HepG2 (cell line): ENCODE results near the gene AMBRA1. TPM values are rescaled to one million over a fixed set of nuclear protein-coding genes. Genes with fewer than 3 reads are reported as not detected.

ENCODE experiments used
- ATAC-seq: fragments of 200-7000 bp; cut with Tn5 transposase; 3 replicates; pipeline ENCODE4 v1.9.1; 2020; ENCODE audit warnings: mild to moderate bottlenecking, moderate library complexity
- BruUV-seq: library from RNA; stranded (reverse); fragments of 400-500 nt; replicated peaks from 2 replicates; lab custom pipeline; 2021; lab: Mats Ljungman, UMichigan
- CTCF ChIA-PET: fragments of 300-600 bp; formaldehyde crosslinking; extraction: SDS; loops from one replicate; lab custom pipeline; 2021; ENCODE audit warnings: low total read pairs, inconsistent platforms, low intra/inter-chr PET ratio; lab: Yijun Ruan, JAX
- POLR2A ChIA-PET: fragments of 350-600 bp; sonication (Branson Sonifier 250); formaldehyde crosslinking; loops from one replicate; lab custom pipeline; 2020; ENCODE audit warnings: antibody characterized with exemption, inconsistent platforms; lab: Yijun Ruan, JAX
- DNase-seq: peaks from one replicate; pipeline ENCODE4 v3.0.0-alpha.2; 2015; ENCODE audit warnings: low spot score
- FAIRE-seq: peaks from 3 replicates; lab custom pipeline; 2011; peaks lifted over from hg19 to GRCh38; lab: Jason Lieb, UNC
- H2AFZ ChIP-seq: one replicate; pipeline ENCODE4 v1.6.1; 2011; ENCODE audit warnings: low read length, inconsistent platforms
- H3K27ac ChIP-seq: fragments of 300-600 bp; 3 replicates; pipeline ENCODE4 v1.8.0; 2011; ENCODE audit warnings: mixed run types, mild to moderate bottlenecking, mixed read lengths, low read length, inconsistent platforms; ENCODE audit not compliant: insufficient read depth; ENCODE audit errors: extremely low read length
- H3K27me3 ChIP-seq, 2 experiments: fragments of 200-600 bp in 1 of 2; 2 replicates in 1 of 2; 3 replicates in 1 of 2; pipeline versions ENCODE4 v1.6.0 to v1.8.0; 2011; ENCODE audit warnings: low read length in 2 of 2, mild to moderate bottlenecking in 2 of 2, moderate library complexity in 2 of 2, inconsistent platforms in 1 of 2; ENCODE audit not compliant: insufficient read depth in 2 of 2, control insufficient read depth in 1 of 2
- H3K36me3 ChIP-seq, 2 experiments: fragments of 200-600 bp in 1 of 2; replicated peaks in 1 of 2; 2 replicates in 1 of 2; 3 replicates in 1 of 2; pipeline versions ENCODE4 v1.5.1 to v1.8.0; 2011; ENCODE audit warnings: low read length in 2 of 2, inconsistent platforms in 1 of 2; ENCODE audit not compliant: insufficient read depth in 2 of 2, control insufficient read depth in 1 of 2
- H3K4me1 ChIP-seq: 2 replicates; pipeline ENCODE4 v1.5.1; 2012; ENCODE audit warnings: low read length, inconsistent platforms; ENCODE audit not compliant: insufficient read depth
- H3K4me2 ChIP-seq: 2 replicates; pipeline ENCODE4 v1.6.0; 2011; ENCODE audit warnings: low read depth, low read length, inconsistent platforms
- H3K4me3 ChIP-seq, 3 experiments: fragments of 200-600 bp in 1 of 3; sonication (generic), shearing (Covaris generic) in 1 of 3; replicated peaks in 1 of 3; 2 replicates each; pipeline ENCODE4 v1.5.1; 2011 to 2016; ENCODE audit warnings: low read length in 3 of 3, inconsistent platforms in 2 of 3, low read depth in 2 of 3, mild to moderate bottlenecking in 2 of 3, control low read depth in 1 of 3, mixed read lengths in 1 of 3; ENCODE audit not compliant: insufficient read depth in 1 of 3
- H3K79me2 ChIP-seq: one replicate; pipeline ENCODE4 v1.6.1; 2011; ENCODE audit warnings: low read length, inconsistent platforms; ENCODE audit not compliant: insufficient read depth
- H3K9ac ChIP-seq: 2 replicates; pipeline ENCODE4 v1.6.0; 2011; ENCODE audit warnings: mild to moderate bottlenecking, low read depth, low read length, inconsistent platforms; ENCODE audit not compliant: insufficient read depth
- H3K9me3 ChIP-seq: 2 replicates; pipeline ENCODE4 v1.5.1; 2012; ENCODE audit warnings: mild to moderate bottlenecking, low read length
- H4K20me1 ChIP-seq: 2 replicates; pipeline ENCODE4 v1.6.0; 2011; ENCODE audit warnings: inconsistent platforms, mild to moderate bottlenecking, low read length, moderate library complexity; ENCODE audit not compliant: insufficient read depth
- ELF3 ChIP-seq: IDR thresholded peaks from 2 replicates; pipeline ENCODE4 v1.6.1; 2016; ENCODE audit warnings: missing genetic modification reagents, missing compliant biosample characterization
- ELF4 ChIP-seq: sonication (generic); formaldehyde crosslinking; IDR thresholded peaks from 2 replicates; pipeline ENCODE4 v1.5.0; 2020; ENCODE audit warnings: missing genetic modification reagents, mild to moderate bottlenecking, moderate library complexity, borderline replicate concordance
- HNF4G ChIP-seq, 2 experiments: sonication (generic) in 1 of 2; formaldehyde crosslinking in 1 of 2; IDR thresholded peaks; 2 replicates each; pipeline versions ENCODE4 v1.4.0 to v1.6.1; 2011 to 2020; ENCODE audit warnings: borderline replicate concordance in 2 of 2, low read depth in 2 of 2, mild to moderate bottlenecking in 2 of 2, low read length in 1 of 2, missing genetic modification reagents in 1 of 2, moderate library complexity in 1 of 2
- NFKB2 ChIP-seq: sonication (generic); formaldehyde crosslinking; IDR thresholded peaks from 2 replicates; pipeline ENCODE4 v1.4.0; 2020; ENCODE audit warnings: missing genetic modification reagents, borderline replicate concordance
- NR2F1 ChIP-seq, 2 experiments: fragments of 450-650 bp in 1 of 2; formaldehyde crosslinking in 1 of 2; IDR thresholded peaks; 2 replicates each; pipeline versions ENCODE4 v1.5.0 to v1.6.1; 2016 to 2020; ENCODE audit warnings: mild to moderate bottlenecking in 1 of 2, missing compliant biosample characterization in 1 of 2, missing genetic modification reagents in 1 of 2, moderate library complexity in 1 of 2
- PPARG ChIP-seq: conservative IDR thresholded peaks from 2 replicates; pipeline ENCODE4 v1.6.1; 2016; ENCODE audit warnings: missing biosample characterization, missing genetic modification reagents
- ZNF720 ChIP-seq: sonication (generic); formaldehyde crosslinking; IDR thresholded peaks from 2 replicates; pipeline ENCODE4 v1.4.0; 2020; ENCODE audit warnings: missing genetic modification reagents
- WGBS: methylation state at CpG from one replicate; pipeline ENCODE4 v1.1.6; 2017; ENCODE audit warnings: low lambda C conversion rate; 5-methylcytosine and 5-hydroxymethylcytosine counted together
- in situ Hi-C: cut with HindIII; loops from 2 replicates; pipeline ENCODE4 v1.10.0; 2017; ENCODE audit warnings: low pct_unique_long_range_greater_than_20kb; ENCODE audit not compliant: extremely low pct_ligation_motif_present
- intact Hi-C: fragments of 100-400 bp; cut with micrococcal nuclease; formaldehyde crosslinking; loops from one replicate; pipeline ENCODE4 v1.10.0; 2022; ENCODE audit not compliant: unreplicated experiment
- polyA plus RNA-seq, 8 experiments: library from polyadenylated mRNA; depleted of rRNA in 3 of 8; stranded (reverse) in 7 of 8; unstranded in 1 of 8; fragments of >200 nt; fragmentation: Illumina TruSeq in 4 of 8; extraction: Trizol in 4 of 8; gene quantifications; 2 replicates each; pipeline versions ENCODE4 v1.2.1 to v1.2.3, GENCODE V29; 2011 to 2016; ENCODE audit warnings: low read depth in 4 of 8, missing spikeins in 1 of 8, mixed read lengths in 1 of 8; ENCODE audit not compliant: insufficient read depth in 1 of 8
- total RNA-seq, 5 experiments: library from RNA; depleted of rRNA; stranded (reverse); fragments of >200 nt; fragmentation: Illumina TruSeq; extraction: Trizol; gene quantifications; 2 replicates each; pipeline ENCODE4 v1.2.3, GENCODE V29; 2016; ENCODE audit warnings: low read depth in 1 of 5
- TF ChIP-seq, protein P1 (sequence below), 2 experiments: fragments of 450-650 bp in 1 of 2; sonication (generic) in 1 of 2; formaldehyde crosslinking; IDR thresholded peaks; 2 replicates each; pipeline versions ENCODE4 v1.5.0 to v1.8.0; 2020 to 2022; ENCODE audit warnings: mild to moderate bottlenecking in 1 of 2, missing genetic modification reagents in 1 of 2
- TF ChIP-seq, protein P2 (sequence below): sonication (generic); formaldehyde crosslinking; IDR thresholded peaks from 2 replicates; pipeline ENCODE4 v1.5.0; 2020; ENCODE audit warnings: missing genetic modification reagents
- TF ChIP-seq, protein P3 (sequence below): sonication (generic); formaldehyde crosslinking; IDR thresholded peaks from 2 replicates; pipeline ENCODE4 v1.4.0; 2020; ENCODE audit warnings: mild to moderate bottlenecking, missing genetic modification reagents
- TF ChIP-seq, protein P4 (sequence below), 2 experiments: sonication (generic) in 1 of 2; formaldehyde crosslinking in 1 of 2; IDR thresholded peaks; 2 replicates each; pipeline versions ENCODE4 v1.4.0 to v1.6.1; 2016 to 2020; ENCODE audit warnings: borderline replicate concordance in 1 of 2, low read depth in 1 of 2, mild to moderate bottlenecking in 1 of 2, missing genetic modification reagents in 1 of 2
- TF ChIP-seq, protein P5 (sequence below): sonication (generic); formaldehyde crosslinking; IDR thresholded peaks from 2 replicates; pipeline ENCODE4 v1.5.0; 2020; ENCODE audit warnings: mild to moderate bottlenecking, missing genetic modification reagents

The AMBRA1 gene
- total and polyA plus RNA-seq, 2 of the 13 experiments (the other 11 are each of a cell fraction or from before 2014, with no cell fraction given) = 15.7 to 26.0 TPM

DNA sequence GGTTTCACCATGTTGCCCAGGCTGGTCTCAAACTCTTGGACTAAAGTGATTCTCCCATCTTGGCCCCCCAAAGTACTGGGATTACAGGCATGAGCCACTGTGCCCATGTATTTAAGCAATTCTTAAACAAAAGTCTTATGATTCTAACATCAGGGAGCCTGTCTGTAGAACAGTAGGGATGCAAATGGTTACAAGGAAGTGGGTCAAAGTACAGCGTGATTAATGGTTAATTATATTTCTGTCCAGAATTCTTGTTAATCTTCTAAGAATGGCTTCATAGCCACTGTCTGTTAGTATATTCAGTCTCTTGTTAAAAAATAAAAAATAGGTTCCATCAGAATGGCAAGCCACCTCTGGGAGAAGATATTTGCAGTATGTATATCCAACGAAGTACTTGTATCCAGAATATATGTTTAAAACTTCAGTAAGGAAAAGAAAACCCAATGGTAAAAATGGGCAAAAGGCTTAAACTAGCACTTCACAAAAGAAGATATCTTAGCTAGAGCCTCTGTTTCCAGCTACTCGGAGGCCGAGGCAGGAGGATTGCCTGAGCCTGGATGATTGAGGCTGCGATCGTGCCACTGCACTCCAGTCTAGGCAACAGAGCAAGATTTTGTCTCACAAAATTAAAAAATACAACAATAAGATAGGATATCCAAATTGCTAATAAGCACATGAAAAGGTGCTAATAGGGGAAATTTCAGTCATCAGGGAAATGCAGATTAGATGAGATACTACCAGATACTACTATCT, 46.4 kb upstream of the AMBRA1 start:
- CTCF ChIA-PET = no interaction called here
- in situ Hi-C loops (no loop called here), intact Hi-C loops (no loop called here)
- peak overlapping the region; percentile 78 for H3K27ac ChIP-seq
- POLR2A ChIA-PET = interaction anchor here (0.9 kb wide), 1 partner anchor 22 kb away, joined by 3 read pairs; the partner anchor contains the start of gene ATG13
- H3K4me1 ChIP-seq = peaks cover 42% of the 10 kb centered on the region
- peaks cover 4 to 31% of the 10 kb centered on the region in 2 experiments; a peak in 3 of 5 replicates for H3K36me3 ChIP-seq
- WGBS = 80% methylated on average over 6 of the region's 6 CpGs
- H3K27me3 ChIP-seq = no peaks in the 10 kb centered on the region
- FAIRE-seq (no peak), ATAC-seq (no peak; the same call in 2 of the 3 replicates), DNase-seq (no peak)
- H2AFZ ChIP-seq = no peak overlapping the region
- H3K79me2 ChIP-seq = peaks cover 16% of the 10 kb centered on the region
- BruUV-seq = no TSS peak
- H3K4me2 ChIP-seq = peak overlapping the region; percentile 57
- H3K4me3 ChIP-seq = peak overlapping the region in 1 of 3 experiments; percentile 4; a peak in 1 of 6 replicates
- peak overlapping the region; percentile 10; the same call in 1 of the 2 replicates for H3K9ac ChIP-seq
- H4K20me1 ChIP-seq = no peaks in the 10 kb centered on the region
- H3K9me3 ChIP-seq = no peaks in the 10 kb centered on the region
- TF ChIP-seq NR2F1 (CRISPR knock-in tag; IDR thresholded peaks at IDR 0.05) (no peak), ZNF720 (no peak), HNF4G (IDR thresholded peaks at IDR 0.05; ENCODE audit: borderline replicate concordance, low read depth, low read length) (no peak), HNF4G (CRISPR knock-in tag; IDR thresholded peaks at IDR 0.05; ENCODE audit: borderline replicate concordance, low read depth) (0 out of 2 replicates have a peak, but pooled peaks have one; percentile 8), ELF3 (CRISPR knock-in tag) (peak; percentile 31; the same call in 1 of the 2 replicates), PPARG (CRISPR knock-in tag) (0 out of 2 replicates have a peak, but pooled peaks have one; percentile 16), NFKB2 (CRISPR knock-in tag) (no peak), ELF4 (CRISPR knock-in tag) (0 out of 2 replicates have a peak, but pooled peaks have one; percentile 21)
- TF ChIP-seq, protein P1, sequence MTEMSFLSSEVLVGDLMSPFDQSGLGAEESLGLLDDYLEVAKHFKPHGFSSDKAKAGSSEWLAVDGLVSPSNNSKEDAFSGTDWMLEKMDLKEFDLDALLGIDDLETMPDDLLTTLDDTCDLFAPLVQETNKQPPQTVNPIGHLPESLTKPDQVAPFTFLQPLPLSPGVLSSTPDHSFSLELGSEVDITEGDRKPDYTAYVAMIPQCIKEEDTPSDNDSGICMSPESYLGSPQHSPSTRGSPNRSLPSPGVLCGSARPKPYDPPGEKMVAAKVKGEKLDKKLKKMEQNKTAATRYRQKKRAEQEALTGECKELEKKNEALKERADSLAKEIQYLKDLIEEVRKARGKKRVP (CRISPR knock-in tag; IDR thresholded peaks at IDR 0.05) = no peak
- TF ChIP-seq, protein P2, sequence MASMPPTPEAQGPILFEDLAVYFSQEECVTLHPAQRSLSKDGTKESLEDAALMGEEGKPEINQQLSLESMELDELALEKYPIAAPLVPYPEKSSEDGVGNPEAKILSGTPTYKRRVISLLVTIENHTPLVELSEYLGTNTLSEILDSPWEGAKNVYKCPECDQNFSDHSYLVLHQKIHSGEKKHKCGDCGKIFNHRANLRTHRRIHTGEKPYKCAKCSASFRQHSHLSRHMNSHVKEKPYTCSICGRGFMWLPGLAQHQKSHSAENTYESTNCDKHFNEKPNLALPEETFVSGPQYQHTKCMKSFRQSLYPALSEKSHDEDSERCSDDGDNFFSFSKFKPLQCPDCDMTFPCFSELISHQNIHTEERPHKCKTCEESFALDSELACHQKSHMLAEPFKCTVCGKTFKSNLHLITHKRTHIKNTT = no peak
- TF ChIP-seq, protein P3, sequence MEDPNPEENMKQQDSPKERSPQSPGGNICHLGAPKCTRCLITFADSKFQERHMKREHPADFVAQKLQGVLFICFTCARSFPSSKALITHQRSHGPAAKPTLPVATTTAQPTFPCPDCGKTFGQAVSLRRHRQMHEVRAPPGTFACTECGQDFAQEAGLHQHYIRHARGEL (CRISPR knock-in tag) = no peak
- TF ChIP-seq, protein P4, sequence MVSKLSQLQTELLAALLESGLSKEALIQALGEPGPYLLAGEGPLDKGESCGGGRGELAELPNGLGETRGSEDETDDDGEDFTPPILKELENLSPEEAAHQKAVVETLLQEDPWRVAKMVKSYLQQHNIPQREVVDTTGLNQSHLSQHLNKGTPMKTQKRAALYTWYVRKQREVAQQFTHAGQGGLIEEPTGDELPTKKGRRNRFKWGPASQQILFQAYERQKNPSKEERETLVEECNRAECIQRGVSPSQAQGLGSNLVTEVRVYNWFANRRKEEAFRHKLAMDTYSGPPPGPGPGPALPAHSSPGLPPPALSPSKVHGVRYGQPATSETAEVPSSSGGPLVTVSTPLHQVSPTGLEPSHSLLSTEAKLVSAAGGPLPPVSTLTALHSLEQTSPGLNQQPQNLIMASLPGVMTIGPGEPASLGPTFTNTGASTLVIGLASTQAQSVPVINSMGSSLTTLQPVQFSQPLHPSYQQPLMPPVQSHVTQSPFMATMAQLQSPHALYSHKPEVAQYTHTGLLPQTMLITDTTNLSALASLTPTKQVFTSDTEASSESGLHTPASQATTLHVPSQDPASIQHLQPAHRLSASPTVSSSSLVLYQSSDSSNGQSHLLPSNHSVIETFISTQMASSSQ (IDR thresholded peaks at IDR 0.05; ENCODE audit: low read depth) = 0 out of 2 replicates have a peak, but pooled peaks have one; percentile 6
- TF ChIP-seq, protein P4 (CRISPR knock-in tag; IDR thresholded peaks at IDR 0.05; ENCODE audit: borderline replicate concordance) = no peak
- TF ChIP-seq, protein P5, sequence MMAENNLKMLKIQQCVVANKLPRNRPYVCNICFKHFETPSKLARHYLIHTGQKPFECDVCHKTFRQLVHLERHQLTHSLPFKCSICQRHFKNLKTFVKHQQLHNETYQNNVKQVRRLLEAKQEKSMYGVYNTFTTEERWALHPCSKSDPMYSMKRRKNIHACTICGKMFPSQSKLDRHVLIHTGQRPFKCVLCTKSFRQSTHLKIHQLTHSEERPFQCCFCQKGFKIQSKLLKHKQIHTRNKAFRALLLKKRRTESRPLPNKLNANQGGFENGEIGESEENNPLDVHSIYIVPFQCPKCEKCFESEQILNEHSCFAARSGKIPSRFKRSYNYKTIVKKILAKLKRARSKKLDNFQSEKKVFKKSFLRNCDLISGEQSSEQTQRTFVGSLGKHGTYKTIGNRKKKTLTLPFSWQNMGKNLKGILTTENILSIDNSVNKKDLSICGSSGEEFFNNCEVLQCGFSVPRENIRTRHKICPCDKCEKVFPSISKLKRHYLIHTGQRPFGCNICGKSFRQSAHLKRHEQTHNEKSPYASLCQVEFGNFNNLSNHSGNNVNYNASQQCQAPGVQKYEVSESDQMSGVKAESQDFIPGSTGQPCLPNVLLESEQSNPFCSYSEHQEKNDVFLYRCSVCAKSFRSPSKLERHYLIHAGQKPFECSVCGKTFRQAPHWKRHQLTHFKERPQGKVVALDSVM (CRISPR knock-in tag) = peak; percentile 90
